Esophagus muscularis mucosa (tissue), 4 donors: Measurements from ENCODE around the gene CNOT4. TPM values are rescaled to one million over a fixed set of nuclear protein-coding genes. Genes with fewer than 3 reads are reported as not detected.

Experiments
- DNase-seq: peaks from one replicate; pipeline ENCODE4 v3.0.0-alpha.2; 2017; ENCODE audit errors: extremely low spot score
- H3K27ac ChIP-seq, 4 donors: fragments of 200-600 bp; sonication (generic); replicated peaks in 1 of 4; 1 replicate in 3 of 4; 2 replicates in 1 of 4; pipeline ENCODE4 v1.5.1; 2016 to 2019; ENCODE audit warnings: mild to moderate bottlenecking in 1 of 4
- H3K27me3 ChIP-seq, 4 donors: fragments of 200-600 bp; sonication (generic); one replicate each; pipeline versions ENCODE4 v1.5.1 to v1.6.0; 2016 to 2019
- H3K36me3 ChIP-seq, 4 donors: fragments of 200-600 bp; sonication (generic); one replicate each; pipeline ENCODE4 v1.5.1; 2016 to 2019
- H3K4me1 ChIP-seq, 4 donors: fragments of 200-600 bp; sonication (generic); one replicate each; pipeline ENCODE4 v1.5.1; 2016 to 2019
- H3K4me3 ChIP-seq, 4 donors: fragments of 200-600 bp; sonication (generic); 1 replicate in 2 of 4; 2 replicates in 2 of 4; pipeline ENCODE4 v1.5.1; 2016 to 2019; ENCODE audit warnings: mild to moderate bottlenecking in 4 of 4, moderate library complexity in 1 of 4
- H3K9me3 ChIP-seq, 4 donors: fragments of 200-600 bp; sonication (generic); 1 replicate in 3 of 4; 2 replicates in 1 of 4; pipeline ENCODE4 v1.5.1; 2016 to 2019
- CTCF ChIP-seq, 3 experiments: fragments of 200-600 bp in 2 of 3; fragments of 450-650 bp in 1 of 3; sonication (generic) in 2 of 3; IDR thresholded peaks; one replicate each; pipeline ENCODE4 v1.5.1; 2017 to 2019; ENCODE audit warnings: antibody characterized with exemption in 3 of 3, mild to moderate bottlenecking in 2 of 3, moderate library complexity in 1 of 3
- EP300 ChIP-seq: sonication (generic); formaldehyde crosslinking; IDR thresholded peaks from one replicate; pipeline ENCODE4 v1.6.1; 2017; ENCODE audit warnings: antibody characterized with exemption
- POLR2A ChIP-seq: fragments of 450-650 bp; IDR thresholded peaks from one replicate; pipeline ENCODE4 v1.6.1; 2017; ENCODE audit warnings: antibody characterized with exemption, moderate library complexity, mild to moderate bottlenecking, low read depth
- POLR2AphosphoS5 ChIP-seq, 2 donors: sonication (generic); formaldehyde crosslinking; IDR thresholded peaks; one replicate each; pipeline ENCODE4 v1.6.1; 2017; ENCODE audit warnings: antibody characterized with exemption in 2 of 2
- WGBS: methylation state at CpG from one replicate; pipeline ENCODE4 v1.1.5; 2018; 5-methylcytosine and 5-hydroxymethylcytosine counted together
- intact Hi-C: fragments of 100-400 bp; cut with DNase I; formaldehyde crosslinking; loops from one replicate; pipeline ENCODE4 v1.15.1; 2023
- total RNA-seq, 4 donors: library from RNA; depleted of rRNA; stranded (reverse); fragments of >200 nt; gene quantifications; one replicate each; pipeline versions ENCODE4 v1.1.0 to v1.2.1, GENCODE V29; 2016

The CNOT4 gene
- total RNA-seq, 4 donors from 2014 or later: 18.6 to 28.7 (median 26.4) TPM

- intact Hi-C loops: no loop called here
- no peak overlapping the region for H3K27ac ChIP-seq
Measured at GRCh38 chr7:135537905-135538304, 28.0 kb upstream of the CNOT4 start.

GRCh38 chr7:135537453-135537852, 27.6 kb upstream of the CNOT4 start:
- H3K27me3 ChIP-seq: no peaks in the 10 kb centered on the region
- intact Hi-C loops: no loop called here
- WGBS: 82% methylated on average over 1 of the region's 1 CpG
- H3K36me3 ChIP-seq: no peaks in the 10 kb centered on the region
- no peak overlapping the region for H3K4me3 ChIP-seq
- H3K27ac ChIP-seq: no peak overlapping the region
- H3K9me3 ChIP-seq: no peaks in the 10 kb centered on the region
- H3K4me1 ChIP-seq: no peaks in the 10 kb centered on the region
- no peak for TF ChIP-seq POLR2AphosphoS5 (IDR thresholded peaks at IDR 0.05)
- no peak for TF ChIP-seq CTCF (IDR thresholded peaks at IDR 0.05)
- no peak for TF ChIP-seq POLR2A
- no peak for TF ChIP-seq EP300
- DNase-seq: no peak

More at GRCh38 chr7:135537905-135538304, 28.0 kb upstream of the CNOT4 start:
- H3K9me3 ChIP-seq: no peaks in the 10 kb centered on the region
- no peaks in the 10 kb centered on the region for H3K27me3 ChIP-seq
- no peak for DNase-seq
- no peak overlapping the region for H3K4me3 ChIP-seq
- H3K4me1 ChIP-seq: no peaks in the 10 kb centered on the region
- H3K36me3 ChIP-seq: no peaks in the 10 kb centered on the region
- TF ChIP-seq POLR2A (no peak), EP300 (no peak)

GRCh38 chr7:135536150-135536549, 26.2 kb upstream of the CNOT4 start:
- TF ChIP-seq EP300 (no peak), POLR2A (no peak)
- peak; percentile 39 for DNase-seq
- Histone ChIP-seq H3K27ac (no peak overlapping the region), H3K36me3 (no peaks in the 10 kb centered on the region), H3K4me3 (no peak overlapping the region), H3K9me3 (no peaks in the 10 kb centered on the region), H3K4me1 (no peaks in the 10 kb centered on the region), H3K27me3 (no peaks in the 10 kb centered on the region)
- intact Hi-C loops: no loop called here
- 83% methylated on average over 7 of the region's 7 CpGs for WGBS

GRCh38 chr7:135527025-135527424, 17.1 kb upstream of the CNOT4 start:
- H3K27me3 ChIP-seq: no peaks in the 10 kb centered on the region
- peak; percentile 74 for DNase-seq
- H3K36me3 ChIP-seq: no peaks in the 10 kb centered on the region
- no peaks in the 10 kb centered on the region for H3K4me1 ChIP-seq
- TF ChIP-seq POLR2A (no peak), POLR2AphosphoS5 (IDR thresholded peaks at IDR 0.05) (no peak), CTCF (IDR thresholded peaks at IDR 0.05) (no peak), EP300 (no peak)
- no peak overlapping the region for H3K4me3 ChIP-seq
- intact Hi-C loops: no loop called here
- H3K27ac ChIP-seq: no peak overlapping the region
- 92% methylated on average over 3 of the region's 3 CpGs for WGBS
- no peaks in the 10 kb centered on the region for H3K9me3 ChIP-seq

GRCh38 chr7:135525426-135525825, 15.5 kb upstream of the CNOT4 start:
- intact Hi-C loops: no loop called here
- H3K36me3 ChIP-seq: no peaks in the 10 kb centered on the region
- no peaks in the 10 kb centered on the region for H3K27me3 ChIP-seq
- H3K27ac ChIP-seq: no peak overlapping the region
- TF ChIP-seq CTCF (IDR thresholded peaks at IDR 0.05): no peak
- TF ChIP-seq POLR2AphosphoS5 (IDR thresholded peaks at IDR 0.05): no peak
- no peak for TF ChIP-seq POLR2A
- TF ChIP-seq EP300: no peak
- no peaks in the 10 kb centered on the region for H3K9me3 ChIP-seq
- H3K4me1 ChIP-seq: no peaks in the 10 kb centered on the region
- no peak overlapping the region for H3K4me3 ChIP-seq
- WGBS: 94% methylated on average over 4 of the region's 4 CpGs
- DNase-seq: no peak

- no peaks in the 10 kb centered on the region for H3K9me3 ChIP-seq
- DNase-seq: no peak
- no peak overlapping the region for H3K27ac ChIP-seq
- no peaks in the 10 kb centered on the region for H3K36me3 ChIP-seq
- H3K4me3 ChIP-seq: no peak overlapping the region
- intact Hi-C loops: no loop called here
- no peaks in the 10 kb centered on the region for H3K4me1 ChIP-seq
- 96% methylated on average over 1 of the region's 1 CpG for WGBS
- H3K27me3 ChIP-seq: no peaks in the 10 kb centered on the region
- TF ChIP-seq POLR2A (no peak), CTCF (IDR thresholded peaks at IDR 0.05) (no peak), POLR2AphosphoS5 (IDR thresholded peaks at IDR 0.05) (no peak), EP300 (no peak)
Measured at GRCh38 chr7:135523146-135523545, 13.2 kb upstream of the CNOT4 start.
